Parathyroid adenoma (tissue), 2 donors: Measurements from ENCODE around the gene HYOU1.
A peak's percentile ranks its signal among the peaks of the same experiment; 100 is the strongest.
"Not testable (repeated sequence)": the region's sequence is repeated elsewhere in the genome, so short reads cannot be mapped to it uniquely, and the experiment has no call there.

ENCODE experiments used
- H2AFZ ChIP-seq: fragments of 300-600 bp; sonication (generic); one replicate; pipeline ENCODE4 v1.7.0; 2017; ENCODE audit warnings: antibody characterized with exemption, mild to moderate bottlenecking
- H3K27ac ChIP-seq: fragments of 300-600 bp; sonication (generic); one replicate; pipeline ENCODE4 v1.7.0; 2017
- H3K27me3 ChIP-seq: fragments of 300-600 bp; sonication (generic); one replicate; pipeline ENCODE4 v1.7.0; 2017; ENCODE audit warnings: low read length; ENCODE audit not compliant: control insufficient read depth, insufficient read depth
- H3K36me3 ChIP-seq: fragments of 300-600 bp; sonication (generic); one replicate; pipeline ENCODE4 v1.7.0; 2017; ENCODE audit warnings: low read length; ENCODE audit not compliant: control insufficient read depth, insufficient read depth
- H3K4me1 ChIP-seq: fragments of 300-600 bp; sonication (generic); one replicate; pipeline ENCODE4 v1.7.0; 2017; ENCODE audit warnings: control low read depth
- H3K4me2 ChIP-seq: fragments of 300-600 bp; sonication (generic); one replicate; pipeline ENCODE4 v1.7.0; 2017; ENCODE audit warnings: low read length
- H3K4me3 ChIP-seq: fragments of 300-600 bp; sonication (generic); one replicate; pipeline ENCODE4 v1.7.0; 2017; ENCODE audit warnings: low read depth, low read length
- H3K79me2 ChIP-seq: fragments of 300-600 bp; sonication (generic); one replicate; pipeline ENCODE4 v1.7.0; 2017; ENCODE audit warnings: control low read depth
- H3K9ac ChIP-seq: fragments of 300-600 bp; sonication (generic); one replicate; pipeline ENCODE4 v1.7.0; 2017; ENCODE audit warnings: mild to moderate bottlenecking
- H3K9me3 ChIP-seq: fragments of 300-600 bp; sonication (generic); one replicate; pipeline ENCODE4 v1.7.0; 2017; ENCODE audit warnings: low read length; ENCODE audit not compliant: control insufficient read depth
- TF ChIP-seq, protein P1 (sequence below): fragments of 300-600 bp; sonication (generic); IDR thresholded peaks from one replicate; pipeline ENCODE4 v1.7.0; 2017; ENCODE audit warnings: antibody characterized with exemption, mild to moderate bottlenecking
- donor health status: primary hyperparathyroidism.

The HYOU1 gene

DNA sequence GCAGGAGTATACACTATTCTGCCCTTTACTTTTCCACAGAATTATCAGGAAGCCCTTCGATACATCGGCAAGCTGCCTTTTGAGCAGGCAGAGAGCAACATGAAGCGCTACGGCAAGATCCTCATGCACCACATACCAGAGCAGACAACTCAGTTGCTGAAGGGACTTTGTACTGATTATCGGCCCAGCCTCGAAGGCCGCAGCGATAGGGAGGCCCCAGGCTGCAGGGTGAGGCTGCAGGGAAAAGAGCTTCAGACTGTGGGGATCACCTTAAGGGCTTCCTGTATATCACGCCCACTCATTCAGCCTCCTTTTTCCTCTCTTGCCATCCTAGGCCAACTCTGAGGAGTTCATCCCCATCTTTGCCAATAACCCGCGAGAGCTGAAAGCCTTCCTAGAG is 20.8 kb upstream of the HYOU1 start:
- Histone ChIP-seq H3K9ac (no peak overlapping the region), H3K79me2 (no peaks in the 10 kb centered on the region), H3K9me3 (no peaks in the 10 kb centered on the region), H3K4me1 (no peaks in the 10 kb centered on the region), H3K27me3 (no peaks in the 10 kb centered on the region), H3K4me2 (no peak overlapping the region), H3K4me3 (no peak overlapping the region), H2AFZ (no peak overlapping the region), H3K36me3 (no peaks in the 10 kb centered on the region), H3K27ac (no peak overlapping the region)
- TF ChIP-seq, protein P1, sequence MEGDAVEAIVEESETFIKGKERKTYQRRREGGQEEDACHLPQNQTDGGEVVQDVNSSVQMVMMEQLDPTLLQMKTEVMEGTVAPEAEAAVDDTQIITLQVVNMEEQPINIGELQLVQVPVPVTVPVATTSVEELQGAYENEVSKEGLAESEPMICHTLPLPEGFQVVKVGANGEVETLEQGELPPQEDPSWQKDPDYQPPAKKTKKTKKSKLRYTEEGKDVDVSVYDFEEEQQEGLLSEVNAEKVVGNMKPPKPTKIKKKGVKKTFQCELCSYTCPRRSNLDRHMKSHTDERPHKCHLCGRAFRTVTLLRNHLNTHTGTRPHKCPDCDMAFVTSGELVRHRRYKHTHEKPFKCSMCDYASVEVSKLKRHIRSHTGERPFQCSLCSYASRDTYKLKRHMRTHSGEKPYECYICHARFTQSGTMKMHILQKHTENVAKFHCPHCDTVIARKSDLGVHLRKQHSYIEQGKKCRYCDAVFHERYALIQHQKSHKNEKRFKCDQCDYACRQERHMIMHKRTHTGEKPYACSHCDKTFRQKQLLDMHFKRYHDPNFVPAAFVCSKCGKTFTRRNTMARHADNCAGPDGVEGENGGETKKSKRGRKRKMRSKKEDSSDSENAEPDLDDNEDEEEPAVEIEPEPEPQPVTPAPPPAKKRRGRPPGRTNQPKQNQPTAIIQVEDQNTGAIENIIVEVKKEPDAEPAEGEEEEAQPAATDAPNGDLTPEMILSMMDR = no peak

DNA sequence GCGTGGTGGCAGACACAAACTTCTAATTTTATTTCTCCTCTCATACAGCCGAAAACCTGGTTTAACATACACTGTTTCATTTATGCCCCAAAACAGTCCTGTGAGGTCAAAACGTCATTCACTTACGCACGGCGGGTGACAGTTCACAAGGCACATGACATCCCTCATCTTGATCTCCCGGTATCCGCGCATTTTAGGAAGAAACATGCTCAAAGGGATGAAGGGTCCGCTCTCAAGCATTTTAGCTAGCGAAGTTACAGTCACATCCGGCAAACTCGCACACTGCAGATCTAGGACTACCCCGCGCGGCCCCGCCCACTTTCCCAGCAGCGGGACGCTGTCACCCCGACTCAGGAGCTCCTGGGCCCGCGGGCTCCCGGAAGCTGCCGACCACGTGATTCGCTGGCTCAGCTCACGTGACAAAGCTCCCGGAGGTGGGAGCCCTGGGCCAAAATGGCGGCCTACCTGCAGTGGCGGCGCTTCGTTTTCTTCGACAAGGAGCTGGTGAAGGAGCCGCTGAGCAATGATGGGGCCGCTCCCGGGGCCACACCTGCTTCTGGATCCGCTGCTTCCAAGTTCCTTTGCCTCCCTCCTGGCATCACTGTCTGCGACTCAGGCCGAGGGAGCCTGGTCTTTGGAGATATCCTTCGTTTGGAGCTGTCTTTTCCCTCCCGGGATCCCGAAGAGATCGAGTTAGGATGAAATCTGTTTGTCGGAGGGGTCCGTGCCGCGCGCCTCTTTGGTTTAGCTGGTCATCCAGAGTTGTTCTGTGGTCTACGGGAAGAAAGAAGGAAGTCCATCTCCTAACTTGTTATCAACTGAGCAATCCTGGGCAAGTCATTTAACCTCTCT is 10.6 kb upstream of the HYOU1 start, which contains the start of gene VPS11:
TSS of gene VPS11 (plus strand) at position 448 of the 852 bp plus-strand sequence. CDS start at position 454, 6 bp downstream.
- H3K27ac ChIP-seq = peak within 1 kb of the TSS; percentile 87
- H3K4me1 ChIP-seq = no peaks in the 10 kb centered on the region

DNA sequence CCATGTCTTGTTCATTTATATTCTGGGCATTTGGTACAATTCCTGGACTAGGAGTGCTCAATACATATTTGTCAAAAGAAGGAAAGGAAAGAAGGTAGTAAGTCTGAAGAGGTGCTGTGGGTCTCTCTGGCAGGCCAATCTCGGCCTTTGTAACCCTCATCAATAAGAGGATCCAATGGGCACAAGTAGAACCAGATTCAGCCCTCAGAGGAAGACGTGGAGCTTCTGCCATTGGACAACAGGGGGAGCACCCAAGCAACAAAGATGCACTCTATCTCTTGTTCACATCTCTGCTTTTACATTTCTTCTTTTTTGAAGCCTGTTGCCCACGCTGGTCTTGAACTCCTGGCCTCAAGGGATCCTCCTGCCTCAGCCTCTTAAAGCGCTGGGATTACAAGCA is 8.4 kb upstream of the HYOU1 start:
- no peaks in the 10 kb centered on the region for H3K36me3 ChIP-seq
- TF ChIP-seq, protein P1 = no peak
- peaks cover 4% of the 10 kb centered on the region for H3K79me2 ChIP-seq
- H3K4me1 ChIP-seq = no peaks in the 10 kb centered on the region
- H3K4me3 ChIP-seq = no peak overlapping the region
- no peak overlapping the region for H3K4me2 ChIP-seq
- H2AFZ ChIP-seq = no peak overlapping the region
- no peak overlapping the region for H3K27ac ChIP-seq
- no peaks in the 10 kb centered on the region for H3K9me3 ChIP-seq
- H3K27me3 ChIP-seq = no peaks in the 10 kb centered on the region
- no peak overlapping the region for H3K9ac ChIP-seq

More for the DNA sequence above, 10.6 kb upstream of the HYOU1 start, which contains the start of gene VPS11:
- Histone ChIP-seq H3K9ac (peak within 1 kb of the TSS; percentile 80), H2AFZ (peak within 1 kb of the TSS; percentile 96), H3K27me3 (no peaks in the 10 kb centered on the region), H3K79me2 (peaks cover 4% of the 10 kb centered on the region), H3K36me3 (no peaks in the 10 kb centered on the region), H3K4me2 (peak within 1 kb of the TSS; percentile 74), H3K9me3 (no peaks in the 10 kb centered on the region), H3K4me3 (peak within 1 kb of the TSS; percentile 92)
- TF ChIP-seq, protein P1 = no peak

DNA sequence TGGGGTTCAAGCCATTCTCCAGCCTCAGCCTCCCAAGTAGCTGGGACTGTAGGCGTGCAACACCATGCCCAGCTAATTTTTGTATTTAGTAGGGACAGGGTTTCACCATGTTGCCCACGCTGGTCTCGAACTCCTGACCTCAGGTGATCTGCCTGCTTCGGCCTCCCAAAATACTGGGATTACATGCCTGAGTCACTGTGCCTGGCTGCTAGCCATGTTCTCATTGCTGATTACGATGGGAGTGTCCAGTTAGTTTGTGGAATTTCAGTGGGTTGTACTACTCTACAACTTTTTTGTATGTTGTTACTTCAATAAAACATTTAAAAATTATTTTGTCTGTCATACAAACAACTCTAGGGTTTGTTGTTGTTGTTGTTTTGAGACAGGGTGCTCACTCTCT is 5.8 kb upstream of the HYOU1 start:
- H3K27ac ChIP-seq = no peak overlapping the region
- H3K79me2 ChIP-seq = peaks cover under 1% of the 10 kb centered on the region
- H3K4me3 ChIP-seq = no peak overlapping the region
- H3K9me3 ChIP-seq = no peaks in the 10 kb centered on the region
- no peaks in the 10 kb centered on the region for H3K4me1 ChIP-seq
- H3K36me3 ChIP-seq = no peaks in the 10 kb centered on the region
- TF ChIP-seq, protein P1 = no peak
- no peaks in the 10 kb centered on the region for H3K27me3 ChIP-seq
- no peak overlapping the region for H3K4me2 ChIP-seq
- no peak overlapping the region for H2AFZ ChIP-seq
- no peak overlapping the region for H3K9ac ChIP-seq

DNA sequence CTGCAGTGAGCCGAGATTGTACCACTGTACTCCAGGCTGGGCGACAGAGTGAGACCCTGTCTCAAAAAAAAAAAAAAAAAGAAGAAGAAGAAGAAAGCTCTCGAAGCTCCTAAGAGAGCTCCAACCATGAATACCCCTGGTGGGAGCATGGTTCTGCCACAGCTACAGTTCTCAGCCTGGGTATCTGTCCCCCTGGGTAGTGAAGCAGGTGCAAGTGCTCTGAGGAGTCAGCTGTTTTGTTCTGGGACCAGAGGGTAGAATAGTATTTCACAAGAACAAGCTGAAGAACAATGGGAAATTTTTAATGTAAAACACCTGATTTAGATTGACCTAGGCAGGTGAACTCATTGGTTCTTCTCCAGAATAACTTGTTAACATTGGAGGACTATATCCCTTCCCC is 4.3 kb upstream of the HYOU1 start:
- Histone ChIP-seq H3K27me3 (no peaks in the 10 kb centered on the region), H3K4me2 (no peak overlapping the region), H3K9me3 (no peaks in the 10 kb centered on the region), H2AFZ (no peak overlapping the region), H3K4me1 (no peaks in the 10 kb centered on the region), H3K4me3 (no peak overlapping the region), H3K36me3 (no peaks in the 10 kb centered on the region), H3K79me2 (no peaks in the 10 kb centered on the region), H3K27ac (no peak overlapping the region), H3K9ac (no peak overlapping the region)
- TF ChIP-seq, protein P1 = no peak

DNA sequence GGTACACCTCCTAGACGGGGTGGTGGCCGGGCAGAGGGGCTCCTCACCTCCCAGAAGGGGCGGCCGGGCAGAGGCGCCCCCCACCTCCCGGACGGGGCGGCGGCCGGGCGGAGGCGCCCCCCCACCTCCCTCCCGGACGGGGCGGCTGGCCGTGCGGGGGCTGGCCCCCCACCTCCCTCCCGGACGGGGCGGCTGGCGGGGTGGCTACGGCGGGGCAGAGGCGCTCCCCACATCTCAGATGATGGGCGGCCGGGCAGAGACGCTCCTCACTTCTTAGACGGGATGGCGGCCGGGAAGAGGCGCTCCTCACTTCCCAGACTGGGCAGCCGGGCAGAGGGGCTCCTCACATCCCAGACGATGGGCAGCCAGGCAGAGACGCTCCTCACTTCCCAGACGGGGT is 2.1 kb upstream of the HYOU1 start:
- H3K36me3 ChIP-seq, H3K4me3 ChIP-seq, H2AFZ ChIP-seq: not testable (repeated sequence)

More for the DNA sequence above, 2.1 kb upstream of the HYOU1 start:
- H3K4me1 ChIP-seq, H3K9me3 ChIP-seq, H3K79me2 ChIP-seq, H3K27ac ChIP-seq, H3K9ac ChIP-seq, H3K27me3 ChIP-seq, H3K4me2 ChIP-seq: not testable (repeated sequence)
